Gastroesophageal sphincter (tissue), 3 donors: ENCODE data around the gene SH3RF1.

ENCODE experiments used
- CTCF ChIP-seq, 4 experiments: fragments of 200-600 bp in 2 of 4; fragments of 450-650 bp in 2 of 4; sonication (generic) in 1 of 4; IDR thresholded peaks; one replicate each; pipeline ENCODE4 v1.5.1; 2017 to 2019; ENCODE audit warnings: antibody characterized with exemption in 4 of 4, mild to moderate bottlenecking in 2 of 4, moderate library complexity in 2 of 4
- EP300 ChIP-seq: sonication (generic); formaldehyde crosslinking; IDR thresholded peaks from one replicate; pipeline ENCODE4 v1.6.1; 2017; ENCODE audit warnings: antibody characterized with exemption, mild to moderate bottlenecking
- POLR2A ChIP-seq, 2 donors: fragments of 450-650 bp; IDR thresholded peaks; one replicate each; pipeline ENCODE4 v1.6.1; 2017; ENCODE audit warnings: antibody characterized with exemption in 2 of 2, mild to moderate bottlenecking in 2 of 2, moderate library complexity in 1 of 2

- TF ChIP-seq POLR2A (IDR thresholded peaks at IDR 0.05) (no peak), CTCF (IDR thresholded peaks at IDR 0.05) (no peak), EP300 (no peak)
Measured at GRCh38 chr4:169052594-169052945, 218.2 kb downstream of the SH3RF1 start.
